HEK293 (cell line): Measurements from ENCODE around the gene C17orf100.

Experiments
- PRDM1 ChIP-seq: fragments of 450-650 bp; formaldehyde crosslinking; IDR thresholded peaks from 2 replicates; pipeline ENCODE4; 2016; ENCODE audit warnings: missing biosample characterization, missing genetic modification characterization
- SETDB1 ChIP-seq: IDR thresholded peaks from one replicate; pipeline ENCODE4 v1.6.1; 2017; ENCODE audit warnings: mild to moderate bottlenecking, low read length, moderate library complexity, mixed read lengths; ENCODE audit not compliant: insufficient read length
- YY1 ChIP-seq: fragments of 450-650 bp; formaldehyde crosslinking; IDR thresholded peaks from 2 replicates; pipeline ENCODE4 v1.5.1; 2018; ENCODE audit warnings: missing biosample characterization, missing genetic modification characterization
- ZBTB1 ChIP-seq: fragments of 450-650 bp; formaldehyde crosslinking; IDR thresholded peaks from 2 replicates; pipeline ENCODE4 v1.5.1; 2016; ENCODE audit warnings: missing biosample characterization, missing genetic modification characterization
- ZNF138 ChIP-seq: fragments of 450-650 bp; formaldehyde crosslinking; IDR thresholded peaks from 2 replicates; pipeline ENCODE4 v1.5.1; 2016; ENCODE audit warnings: missing biosample characterization, missing genetic modification characterization, borderline replicate concordance
- ZNF24 ChIP-seq: fragments of 450-650 bp; formaldehyde crosslinking; IDR thresholded peaks from 2 replicates; pipeline ENCODE4 v1.5.1; 2016; ENCODE audit warnings: missing biosample characterization, missing genetic modification characterization
- ZNF335 ChIP-seq: fragments of 450-650 bp; formaldehyde crosslinking; conservative IDR thresholded peaks from 2 replicates; pipeline ENCODE4 v1.5.1; 2016; ENCODE audit warnings: missing biosample characterization, missing genetic modification characterization
- ZNF529 ChIP-seq: fragments of 450-650 bp; formaldehyde crosslinking; IDR thresholded peaks from 2 replicates; pipeline ENCODE4 v1.5.1; 2017; ENCODE audit warnings: missing genetic modification characterization, missing biosample characterization; ENCODE audit not compliant: insufficient replicate concordance
- ZNF785 ChIP-seq: fragments of 450-650 bp; formaldehyde crosslinking; IDR thresholded peaks from 2 replicates; pipeline ENCODE4 v1.5.1; 2016; ENCODE audit warnings: missing biosample characterization, missing genetic modification characterization
- TF ChIP-seq, protein P1 (sequence below): fragments of 450-650 bp; formaldehyde crosslinking; IDR thresholded peaks from 2 replicates; pipeline ENCODE4 v1.5.1; 2016; ENCODE audit warnings: missing biosample characterization, missing genetic modification characterization
- TF ChIP-seq, protein P2 (sequence below): fragments of 450-650 bp; formaldehyde crosslinking; IDR thresholded peaks from 2 replicates; pipeline ENCODE4 v1.5.1; 2016; ENCODE audit warnings: missing biosample characterization, missing genetic modification characterization, borderline replicate concordance
- TF ChIP-seq, protein P3 (sequence below): fragments of 450-650 bp; formaldehyde crosslinking; IDR thresholded peaks from 2 replicates; pipeline ENCODE4 v1.5.1; 2017; ENCODE audit warnings: missing biosample characterization, missing genetic modification characterization

DNA sequence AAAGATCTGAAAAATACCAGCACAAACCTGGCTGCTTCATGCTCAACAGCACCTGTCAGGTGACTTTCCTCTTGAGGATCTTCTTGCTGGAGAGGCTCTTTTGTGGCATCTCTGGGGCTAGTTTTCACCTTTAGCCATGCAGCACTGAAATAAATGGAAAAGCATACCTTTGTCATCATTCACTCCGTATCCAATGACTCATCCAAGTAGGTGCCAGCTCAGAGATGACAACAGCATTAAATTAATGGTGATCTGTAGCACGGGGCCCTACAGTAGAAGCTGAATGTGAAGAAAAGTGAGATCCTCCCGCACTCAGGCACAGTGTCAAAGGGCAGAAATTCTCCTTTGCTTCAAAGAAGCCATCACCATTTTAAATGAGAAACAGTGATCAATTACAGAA, 43.2 kb upstream of the C17orf100 start:
- TF ChIP-seq YY1 (tag by site-specific recombination) (no peak), ZBTB1 (tag by site-specific recombination) (no peak), ZNF785 (tag by site-specific recombination) (no peak), PRDM1 (tag by site-specific recombination) (no peak), ZNF24 (tag by site-specific recombination) (no peak), ZNF138 (tag by site-specific recombination) (no peak), SETDB1 (no peak), ZNF335 (tag by site-specific recombination) (no peak), ZNF529 (tag by site-specific recombination) (no peak)
- TF ChIP-seq, protein P1, sequence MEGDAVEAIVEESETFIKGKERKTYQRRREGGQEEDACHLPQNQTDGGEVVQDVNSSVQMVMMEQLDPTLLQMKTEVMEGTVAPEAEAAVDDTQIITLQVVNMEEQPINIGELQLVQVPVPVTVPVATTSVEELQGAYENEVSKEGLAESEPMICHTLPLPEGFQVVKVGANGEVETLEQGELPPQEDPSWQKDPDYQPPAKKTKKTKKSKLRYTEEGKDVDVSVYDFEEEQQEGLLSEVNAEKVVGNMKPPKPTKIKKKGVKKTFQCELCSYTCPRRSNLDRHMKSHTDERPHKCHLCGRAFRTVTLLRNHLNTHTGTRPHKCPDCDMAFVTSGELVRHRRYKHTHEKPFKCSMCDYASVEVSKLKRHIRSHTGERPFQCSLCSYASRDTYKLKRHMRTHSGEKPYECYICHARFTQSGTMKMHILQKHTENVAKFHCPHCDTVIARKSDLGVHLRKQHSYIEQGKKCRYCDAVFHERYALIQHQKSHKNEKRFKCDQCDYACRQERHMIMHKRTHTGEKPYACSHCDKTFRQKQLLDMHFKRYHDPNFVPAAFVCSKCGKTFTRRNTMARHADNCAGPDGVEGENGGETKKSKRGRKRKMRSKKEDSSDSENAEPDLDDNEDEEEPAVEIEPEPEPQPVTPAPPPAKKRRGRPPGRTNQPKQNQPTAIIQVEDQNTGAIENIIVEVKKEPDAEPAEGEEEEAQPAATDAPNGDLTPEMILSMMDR (tag by site-specific recombination) = no peak
- TF ChIP-seq, protein P2, sequence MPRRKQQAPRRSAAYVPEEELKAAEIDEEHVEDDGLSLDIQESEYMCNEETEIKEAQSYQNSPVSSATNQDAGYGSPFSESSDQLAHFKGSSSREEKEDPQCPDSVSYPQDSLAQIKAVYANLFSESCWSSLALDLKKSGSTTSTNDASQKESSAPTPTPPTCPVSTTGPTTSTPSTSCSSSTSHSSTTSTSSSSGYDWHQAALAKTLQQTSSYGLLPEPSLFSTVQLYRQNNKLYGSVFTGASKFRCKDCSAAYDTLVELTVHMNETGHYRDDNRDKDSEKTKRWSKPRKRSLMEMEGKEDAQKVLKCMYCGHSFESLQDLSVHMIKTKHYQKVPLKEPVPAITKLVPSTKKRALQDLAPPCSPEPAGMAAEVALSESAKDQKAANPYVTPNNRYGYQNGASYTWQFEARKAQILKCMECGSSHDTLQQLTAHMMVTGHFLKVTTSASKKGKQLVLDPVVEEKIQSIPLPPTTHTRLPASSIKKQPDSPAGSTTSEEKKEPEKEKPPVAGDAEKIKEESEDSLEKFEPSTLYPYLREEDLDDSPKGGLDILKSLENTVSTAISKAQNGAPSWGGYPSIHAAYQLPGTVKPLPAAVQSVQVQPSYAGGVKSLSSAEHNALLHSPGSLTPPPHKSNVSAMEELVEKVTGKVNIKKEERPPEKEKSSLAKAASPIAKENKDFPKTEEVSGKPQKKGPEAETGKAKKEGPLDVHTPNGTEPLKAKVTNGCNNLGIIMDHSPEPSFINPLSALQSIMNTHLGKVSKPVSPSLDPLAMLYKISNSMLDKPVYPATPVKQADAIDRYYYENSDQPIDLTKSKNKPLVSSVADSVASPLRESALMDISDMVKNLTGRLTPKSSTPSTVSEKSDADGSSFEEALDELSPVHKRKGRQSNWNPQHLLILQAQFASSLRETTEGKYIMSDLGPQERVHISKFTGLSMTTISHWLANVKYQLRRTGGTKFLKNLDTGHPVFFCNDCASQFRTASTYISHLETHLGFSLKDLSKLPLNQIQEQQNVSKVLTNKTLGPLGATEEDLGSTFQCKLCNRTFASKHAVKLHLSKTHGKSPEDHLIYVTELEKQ (tag by site-specific recombination) = no peak
- TF ChIP-seq, protein P3, sequence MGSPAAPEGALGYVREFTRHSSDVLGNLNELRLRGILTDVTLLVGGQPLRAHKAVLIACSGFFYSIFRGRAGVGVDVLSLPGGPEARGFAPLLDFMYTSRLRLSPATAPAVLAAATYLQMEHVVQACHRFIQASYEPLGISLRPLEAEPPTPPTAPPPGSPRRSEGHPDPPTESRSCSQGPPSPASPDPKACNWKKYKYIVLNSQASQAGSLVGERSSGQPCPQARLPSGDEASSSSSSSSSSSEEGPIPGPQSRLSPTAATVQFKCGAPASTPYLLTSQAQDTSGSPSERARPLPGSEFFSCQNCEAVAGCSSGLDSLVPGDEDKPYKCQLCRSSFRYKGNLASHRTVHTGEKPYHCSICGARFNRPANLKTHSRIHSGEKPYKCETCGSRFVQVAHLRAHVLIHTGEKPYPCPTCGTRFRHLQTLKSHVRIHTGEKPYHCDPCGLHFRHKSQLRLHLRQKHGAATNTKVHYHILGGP (tag by site-specific recombination) = no peak
